GM18907 (cell line): ENCODE data around the gene ZNF641.
A peak's percentile ranks its signal among the peaks of the same experiment; 100 is the strongest.

Experiments
- ATAC-seq: cut with Tn5 transposase; IDR thresholded peaks from one replicate; pipeline ENCODE4 v1.9.1; 2021; ENCODE audit warnings: mild to moderate bottlenecking, moderate library complexity; ENCODE audit not compliant: unreplicated experiment

The ZNF641 gene

DNA sequence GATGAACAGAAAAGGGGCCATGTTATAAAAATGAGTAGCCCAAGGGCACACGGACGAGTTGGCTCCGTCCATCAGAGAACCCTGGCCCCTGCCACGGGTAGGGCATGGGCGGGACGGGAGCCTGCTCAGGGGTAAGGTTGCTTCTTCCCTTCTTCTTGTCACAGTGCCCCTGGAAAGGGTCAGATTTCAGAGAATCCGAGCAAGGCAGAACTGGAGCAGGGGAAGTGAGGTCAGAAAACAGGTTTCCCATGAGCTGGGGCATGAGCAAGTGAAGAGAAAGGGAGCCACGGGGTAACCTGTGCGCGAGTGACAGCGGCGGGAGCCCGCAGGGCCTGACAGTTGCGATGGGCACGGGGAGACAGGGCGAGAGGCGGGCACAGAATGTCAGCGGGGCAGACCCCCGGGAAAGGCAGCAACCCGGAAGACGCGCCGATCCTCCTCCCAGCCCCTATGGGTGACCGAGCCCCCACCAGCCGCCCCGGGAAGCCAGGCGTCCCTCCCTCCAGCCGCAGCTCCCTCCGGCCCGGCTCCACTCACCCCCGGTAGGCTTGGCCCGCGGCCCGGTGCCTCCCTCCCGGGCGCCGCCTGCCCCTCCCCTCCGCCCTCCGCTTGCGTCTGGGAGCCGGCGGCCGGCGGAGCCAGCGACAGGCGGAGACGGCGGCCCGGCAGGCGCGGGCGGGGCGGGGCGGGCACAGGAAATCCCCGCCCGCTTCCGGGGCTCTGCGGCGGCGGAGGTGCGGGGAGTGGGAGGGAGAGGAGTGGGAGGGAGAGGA, at the start of gene ZNF641:
TSS of gene ZNF641 (minus strand) at position 671 of the 773 bp plus-strand sequence. CDS start 2,829 bp downstream, outside the sequence.
- peak; percentile 87 for ATAC-seq

DNA sequence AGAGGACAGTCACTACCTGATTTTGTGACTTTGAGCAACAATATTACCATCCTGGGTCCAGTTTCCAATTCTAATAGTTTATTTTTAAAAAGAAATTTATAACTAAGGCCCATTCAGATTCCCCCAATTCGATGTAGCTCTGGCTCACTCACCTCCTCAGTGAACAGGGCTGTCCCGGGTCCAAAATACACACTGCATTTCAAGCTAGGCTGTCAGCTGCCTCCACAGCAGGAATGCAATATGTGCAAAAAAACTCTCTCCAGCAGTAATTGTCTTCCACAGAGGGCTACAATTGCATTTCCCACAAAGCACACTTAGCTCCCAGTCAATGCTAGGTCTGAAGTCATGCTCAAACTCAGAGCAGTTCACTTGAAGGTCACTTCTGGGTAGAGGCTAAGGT, 39.3 kb upstream of the ZNF641 start:
- no peak for ATAC-seq

DNA sequence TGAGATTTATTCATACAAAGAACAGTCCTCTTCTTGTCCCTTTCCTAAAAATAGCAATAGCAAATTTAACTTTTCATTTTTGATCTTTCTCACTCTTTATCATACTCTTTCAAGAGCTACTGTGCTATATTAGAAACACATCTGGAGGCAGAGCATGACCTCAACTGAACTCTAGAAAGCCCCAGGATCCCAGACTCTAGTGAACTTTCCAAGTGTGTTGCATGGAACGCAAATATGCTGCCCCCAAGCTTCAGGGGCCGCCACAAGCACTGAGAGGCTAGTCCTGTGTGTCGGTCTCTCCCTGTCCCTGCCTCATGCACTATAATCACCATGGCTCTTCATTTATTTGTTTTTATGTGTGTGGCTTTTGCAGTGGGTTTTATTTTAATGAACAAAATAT, 38.7 kb upstream of the ZNF641 start:
- ATAC-seq: no peak

DNA sequence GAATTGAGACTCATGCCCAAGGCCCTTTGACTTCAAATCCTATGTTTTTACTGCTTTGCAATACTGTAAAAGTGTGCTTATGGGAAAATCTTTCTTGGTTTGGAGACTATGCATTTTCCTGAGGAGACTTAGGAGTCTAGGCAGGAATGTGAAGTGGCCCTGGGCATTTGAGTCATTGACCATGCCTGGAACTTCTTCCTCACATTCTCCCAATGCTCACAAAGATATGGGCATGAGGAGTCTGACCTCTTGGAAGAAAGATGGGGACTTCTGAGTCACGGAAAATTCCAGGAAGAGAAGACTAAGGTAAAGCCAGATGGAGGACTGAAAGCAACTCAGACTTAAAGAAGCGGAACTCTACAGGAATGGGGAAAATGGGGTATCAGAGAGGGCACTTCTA, 38.2 kb upstream of the ZNF641 start:
- ATAC-seq: no peak

DNA sequence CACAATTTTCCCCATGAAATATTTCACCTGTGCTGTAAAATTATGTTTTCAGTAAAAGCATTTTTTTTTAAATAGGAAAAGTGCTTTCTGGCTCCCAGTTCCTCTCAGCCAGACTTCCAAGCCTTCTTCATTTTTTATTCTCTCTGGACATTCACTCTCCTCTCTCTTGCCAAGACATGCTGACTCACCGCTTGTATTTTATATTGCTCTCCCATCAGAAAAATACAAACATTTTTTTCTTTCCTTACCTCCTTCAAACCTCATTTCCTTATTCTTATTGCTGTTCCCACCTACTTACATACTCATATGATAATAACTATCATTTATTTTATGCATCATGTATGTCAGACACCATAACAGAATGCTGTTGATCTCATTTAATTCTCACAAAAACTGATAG, 37.7 kb upstream of the ZNF641 start:
- no peak for ATAC-seq

DNA sequence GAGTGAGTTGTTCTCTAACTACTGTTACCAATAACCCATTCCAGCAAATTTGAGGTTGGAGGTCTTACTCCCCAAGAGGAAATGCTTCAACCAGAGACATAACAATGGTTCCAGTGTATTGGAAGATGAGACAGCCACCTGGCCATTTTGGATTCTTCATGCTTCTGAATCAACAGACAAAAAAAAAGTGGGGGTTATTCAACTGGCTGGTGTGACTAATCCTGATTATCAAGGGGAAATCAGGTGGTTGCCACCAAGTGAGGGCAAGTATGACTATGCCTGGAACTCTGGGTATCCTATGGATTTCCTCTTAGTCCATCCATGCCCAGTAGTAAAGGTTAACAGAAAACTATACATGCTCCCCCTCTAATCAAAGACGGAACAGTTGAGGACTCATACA, 29.9 kb upstream of the ZNF641 start:
- no peak for ATAC-seq

DNA sequence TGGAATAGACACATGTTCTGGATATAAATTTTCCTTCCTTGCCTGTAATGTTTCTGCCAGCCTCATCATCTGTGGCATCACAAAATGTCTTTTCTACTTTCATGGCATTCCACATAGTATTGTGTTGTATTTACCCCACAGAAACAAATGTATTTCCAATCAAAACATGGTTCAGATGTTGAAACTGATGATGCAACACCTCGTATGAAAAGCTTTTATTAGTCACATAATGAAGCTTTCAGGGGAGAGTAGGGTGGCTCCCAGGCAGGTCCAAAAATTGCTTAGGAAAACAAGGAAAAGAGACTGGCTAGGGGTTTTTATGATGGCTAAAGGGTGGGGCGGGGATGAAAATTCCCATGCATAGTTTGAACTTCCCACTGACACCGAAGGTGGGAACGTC, 29.1 kb upstream of the ZNF641 start:
- ATAC-seq: no peak

DNA sequence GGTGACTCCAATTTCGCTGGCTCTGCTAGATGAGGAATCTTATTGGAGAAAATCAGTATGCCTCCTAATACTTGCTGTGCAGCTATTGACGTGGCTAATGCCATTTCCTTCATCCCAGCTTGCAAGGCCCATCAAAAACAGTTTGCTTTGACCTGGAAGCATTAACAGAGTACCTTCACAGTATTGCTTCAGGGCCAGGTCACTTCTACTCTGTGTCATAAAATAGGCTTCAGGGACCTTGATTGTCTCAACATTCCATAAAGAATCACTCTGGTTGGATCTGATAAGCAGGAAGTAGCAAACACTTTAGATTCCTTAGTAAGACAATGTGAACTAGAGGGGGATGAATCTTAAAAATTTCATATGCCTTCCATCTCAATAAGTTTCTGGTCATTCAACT, 26.9 kb upstream of the ZNF641 start:
- no peak for ATAC-seq

DNA sequence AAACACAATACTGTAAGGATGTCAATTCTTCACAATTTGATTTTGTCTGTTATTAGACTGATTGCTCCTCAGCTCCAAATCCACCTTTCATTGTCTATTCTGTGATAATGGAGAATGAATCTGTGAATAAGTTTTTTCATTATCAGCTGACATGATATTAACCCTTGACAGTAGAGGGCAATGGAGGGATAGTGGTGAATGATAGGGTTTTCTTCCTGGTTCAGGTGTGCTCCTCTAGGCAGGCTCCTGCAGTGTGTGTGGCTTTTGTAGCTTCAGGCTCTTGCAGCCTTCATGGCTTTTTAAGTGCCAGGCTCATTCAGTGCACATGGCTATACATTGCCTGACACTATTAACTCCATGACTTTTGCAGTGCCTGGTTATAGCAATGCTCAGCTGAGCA, 23.4 kb upstream of the ZNF641 start:
- ATAC-seq: no peak

DNA sequence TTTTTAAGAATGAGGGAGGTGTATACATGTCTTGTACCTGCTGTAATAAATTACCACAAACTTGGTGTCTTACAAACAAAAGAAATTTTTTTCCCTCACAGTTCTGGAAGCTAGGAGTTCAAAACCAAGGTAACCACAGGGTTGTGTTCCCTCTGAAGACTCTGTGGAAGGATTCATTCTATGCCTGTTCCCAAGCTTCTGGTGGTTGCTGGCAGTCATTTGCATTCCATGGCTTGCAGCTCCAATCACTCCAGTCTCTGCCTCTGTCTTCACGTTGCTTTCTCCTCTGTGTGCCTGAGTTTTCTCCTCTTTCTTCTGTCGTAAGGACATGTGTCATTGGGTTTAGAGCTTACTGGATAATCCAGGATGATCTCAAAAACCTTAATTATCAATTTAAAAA, 15.4 kb upstream of the ZNF641 start:
- ATAC-seq: no peak

DNA sequence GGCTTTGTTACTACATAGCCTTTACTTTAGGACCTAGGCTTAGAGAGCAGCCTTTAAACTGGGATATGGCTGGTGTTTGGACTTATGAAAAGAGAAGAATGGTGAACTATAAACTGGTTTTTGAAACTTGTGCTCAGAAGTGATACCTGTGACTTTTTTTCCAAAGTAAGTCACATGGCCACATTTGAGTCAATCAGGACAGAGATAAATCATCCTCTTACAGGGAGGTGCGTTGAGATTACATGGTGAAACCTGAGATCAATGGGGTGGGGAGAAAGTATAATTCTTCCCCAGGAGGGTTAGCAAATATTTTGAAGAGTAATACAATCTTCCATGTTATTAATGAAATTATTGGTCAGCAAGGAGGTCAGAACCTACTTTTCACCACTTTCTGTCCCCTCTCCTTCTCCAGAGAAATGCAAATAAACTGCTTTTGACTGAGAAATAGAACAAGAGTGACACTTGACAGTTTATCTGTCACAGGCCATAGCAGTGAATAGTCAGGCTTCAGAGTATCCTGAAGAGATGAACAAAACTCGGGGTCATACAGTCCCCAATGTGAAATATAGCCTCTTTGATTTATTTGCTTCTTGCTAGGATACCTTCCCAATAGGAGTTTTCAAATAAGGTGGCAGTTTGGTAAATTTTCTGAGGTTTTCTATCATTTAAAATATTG, 11.1 kb upstream of the ZNF641 start:
- ATAC-seq: no peak

DNA sequence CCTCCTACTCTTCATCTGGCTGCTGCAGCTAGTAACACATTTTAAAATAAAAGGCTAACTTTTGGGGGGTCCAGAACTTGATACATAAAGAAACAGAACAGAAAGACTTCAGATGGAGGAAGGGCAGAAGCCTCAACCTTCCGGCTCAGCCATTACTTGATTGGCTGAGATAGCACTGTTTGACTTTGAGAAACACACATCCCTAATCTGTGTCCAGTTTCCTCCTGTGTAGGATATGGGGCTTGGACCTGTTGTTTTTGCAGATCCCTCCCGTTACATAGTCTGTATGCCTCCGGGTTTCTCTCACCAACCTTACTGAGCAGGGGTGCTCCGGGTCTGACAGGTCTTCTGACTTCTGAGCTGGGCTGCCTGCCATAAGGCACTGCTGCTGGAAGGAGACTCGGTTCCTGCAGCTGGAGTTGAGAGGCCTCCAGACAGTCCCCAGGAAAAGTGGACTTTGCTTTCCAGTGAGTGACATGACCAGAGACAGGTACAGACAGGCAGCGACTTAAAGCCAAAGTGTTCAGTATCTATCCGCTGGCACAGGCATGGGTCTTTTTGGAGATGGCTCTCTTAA, 8.3 kb upstream of the ZNF641 start:
- no peak for ATAC-seq

DNA sequence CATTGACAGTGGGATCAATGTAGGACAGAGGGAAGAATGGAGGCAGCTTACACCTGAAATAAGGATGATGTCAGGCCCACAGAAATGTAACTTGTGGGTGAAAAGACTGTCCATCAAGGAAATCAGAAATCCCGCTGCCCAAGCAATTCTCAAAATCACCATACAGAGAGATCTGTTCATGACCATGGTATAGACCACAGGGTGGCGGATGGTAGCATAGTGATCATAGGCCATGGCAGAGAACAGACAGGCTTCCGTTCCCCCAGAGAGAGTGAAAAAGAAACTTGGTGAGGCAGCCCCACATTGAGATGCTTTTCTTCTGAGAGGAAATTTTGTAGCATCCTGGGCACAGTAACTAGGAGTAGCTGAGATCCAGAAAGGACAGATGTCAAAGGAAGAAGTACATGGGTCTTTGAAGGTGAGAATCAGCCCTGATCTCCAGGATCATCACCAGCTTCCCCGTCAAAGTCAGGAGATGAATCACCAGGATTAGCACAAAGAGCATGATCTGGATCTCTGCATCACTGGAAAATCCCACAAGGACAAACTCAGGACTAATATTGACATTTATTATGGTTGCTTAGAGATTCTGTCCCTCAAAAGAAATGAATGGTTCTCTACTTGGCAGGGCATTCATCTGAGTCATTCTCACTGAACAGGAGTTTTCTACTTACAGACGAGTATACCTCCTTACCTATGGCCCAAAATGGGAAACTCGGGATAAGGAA, 5.5 kb upstream of the ZNF641 start:
- ATAC-seq: no peak

DNA sequence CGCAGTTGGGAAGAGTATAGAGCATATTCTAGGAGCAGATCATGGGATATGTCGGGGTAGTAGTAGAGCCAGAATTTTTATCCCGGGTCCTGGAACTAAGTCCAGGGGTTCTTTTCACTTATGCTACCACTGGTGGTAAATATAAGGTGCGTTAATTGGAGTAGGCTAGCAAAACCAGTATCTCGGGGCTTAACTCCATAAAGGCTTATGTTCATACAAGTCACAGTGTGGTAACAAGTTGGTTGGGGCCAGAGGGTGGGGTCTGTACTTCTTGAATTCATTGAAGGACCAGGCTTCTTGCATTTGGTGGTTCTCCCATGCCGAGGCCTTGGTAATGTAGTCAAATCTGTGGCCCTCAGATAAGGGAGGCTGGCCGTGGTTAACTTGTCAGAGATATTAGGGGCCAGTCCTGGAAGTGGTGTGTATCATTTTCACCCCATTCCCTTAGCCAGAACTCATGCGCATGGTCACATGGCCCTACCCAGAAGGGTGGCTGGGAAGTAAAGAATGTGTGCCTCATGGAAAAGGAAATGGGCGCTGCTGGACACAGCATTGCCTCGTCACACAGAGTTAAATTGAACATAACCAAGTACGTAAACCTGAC, 1.5 kb upstream of the ZNF641 start:
- ATAC-seq: no peak

DNA sequence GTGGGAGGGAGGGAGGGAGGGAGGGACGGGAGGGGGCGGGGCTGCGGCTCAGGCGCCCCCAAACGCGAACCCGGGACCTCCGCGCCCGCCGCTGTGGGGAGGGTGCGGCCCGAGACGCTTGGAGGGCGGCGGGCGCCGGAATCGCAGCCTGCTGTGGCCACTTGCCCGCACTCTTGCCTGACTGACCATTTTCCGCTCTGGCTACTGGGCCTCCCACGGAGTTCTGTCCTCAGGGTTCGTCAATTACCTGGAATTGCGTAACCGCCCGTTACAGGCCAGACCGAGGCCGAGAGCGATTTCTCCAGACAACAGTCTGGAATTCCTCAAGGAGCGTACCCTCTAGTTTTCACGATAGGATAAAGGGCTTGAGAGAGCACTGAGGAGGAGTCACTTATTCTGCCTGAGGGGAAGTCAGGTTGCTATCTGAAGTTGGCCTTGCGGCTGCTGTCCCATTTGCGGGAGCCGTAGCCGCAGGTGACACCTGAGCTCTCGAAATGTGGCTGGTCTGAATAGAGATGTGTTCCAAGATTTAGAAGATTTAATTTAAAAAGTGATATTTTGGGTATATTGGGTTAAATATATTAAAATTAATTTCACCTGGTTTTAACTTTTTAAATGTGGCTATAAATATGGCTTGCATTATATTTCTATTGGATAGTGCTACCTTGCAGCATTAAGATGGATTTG, 446 bp upstream of the ZNF641 start:
- ATAC-seq: peak; percentile 58

DNA sequence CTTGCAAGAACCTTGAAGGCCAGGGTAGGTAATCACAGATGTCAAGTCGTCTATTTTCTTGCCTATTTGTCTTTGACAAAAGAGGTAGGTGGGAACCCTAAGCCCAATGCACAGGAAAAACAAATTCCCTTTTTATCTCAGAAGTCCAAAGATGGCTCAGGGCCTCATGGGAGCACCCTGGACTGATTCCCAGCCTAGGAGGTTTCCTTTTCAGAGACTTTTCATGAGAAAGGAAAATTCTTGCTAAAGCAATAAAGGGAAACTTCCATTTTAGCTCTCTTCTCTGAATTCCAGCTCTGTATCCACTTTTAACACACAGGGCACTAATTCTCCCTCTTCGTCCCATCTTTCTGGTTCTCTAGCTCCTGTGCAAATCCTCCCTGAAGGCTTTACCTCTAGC, 1.2 kb downstream of the ZNF641 start:
- ATAC-seq: no peak

DNA sequence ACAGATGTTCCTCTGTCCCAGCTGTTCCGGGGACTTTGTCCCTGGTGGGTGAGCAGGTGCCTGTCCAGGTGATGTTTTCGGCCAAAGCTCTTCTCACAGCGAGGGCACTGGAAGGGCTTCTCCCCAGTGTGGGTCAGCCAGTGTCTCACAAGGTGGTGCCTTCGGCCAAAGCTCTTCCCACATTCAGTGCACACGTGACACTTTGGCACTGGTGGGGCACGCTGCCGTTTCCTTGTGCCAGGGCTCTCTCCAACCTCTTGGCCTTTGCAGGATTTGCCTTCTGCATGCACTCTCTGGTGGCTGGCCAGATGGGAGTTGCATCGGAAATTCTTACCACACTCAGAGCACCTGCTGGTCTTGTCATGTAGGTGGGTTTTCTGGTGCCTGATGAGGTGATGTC, 7.7 kb downstream of the ZNF641 start:
- ATAC-seq: no peak

DNA sequence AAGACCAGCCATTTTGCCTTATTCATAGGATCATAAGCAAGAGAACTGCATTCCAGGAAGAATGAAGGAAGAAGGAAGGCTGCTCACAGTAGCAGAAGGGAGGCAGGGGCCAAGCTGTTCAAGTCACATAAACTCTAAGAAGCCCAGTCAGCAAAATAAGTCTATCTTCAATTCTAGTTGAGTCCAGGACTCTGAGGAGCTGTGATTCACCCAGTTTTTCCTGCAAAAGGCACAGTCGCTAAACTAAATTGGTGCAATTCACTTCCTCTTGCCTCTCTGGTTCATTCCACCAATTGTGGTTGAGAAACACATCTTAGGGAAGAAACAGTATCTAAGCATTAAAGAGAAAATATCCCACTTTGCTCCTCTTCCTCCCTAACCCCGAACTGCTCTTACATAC, 9.8 kb downstream of the ZNF641 start:
- no peak for ATAC-seq

DNA sequence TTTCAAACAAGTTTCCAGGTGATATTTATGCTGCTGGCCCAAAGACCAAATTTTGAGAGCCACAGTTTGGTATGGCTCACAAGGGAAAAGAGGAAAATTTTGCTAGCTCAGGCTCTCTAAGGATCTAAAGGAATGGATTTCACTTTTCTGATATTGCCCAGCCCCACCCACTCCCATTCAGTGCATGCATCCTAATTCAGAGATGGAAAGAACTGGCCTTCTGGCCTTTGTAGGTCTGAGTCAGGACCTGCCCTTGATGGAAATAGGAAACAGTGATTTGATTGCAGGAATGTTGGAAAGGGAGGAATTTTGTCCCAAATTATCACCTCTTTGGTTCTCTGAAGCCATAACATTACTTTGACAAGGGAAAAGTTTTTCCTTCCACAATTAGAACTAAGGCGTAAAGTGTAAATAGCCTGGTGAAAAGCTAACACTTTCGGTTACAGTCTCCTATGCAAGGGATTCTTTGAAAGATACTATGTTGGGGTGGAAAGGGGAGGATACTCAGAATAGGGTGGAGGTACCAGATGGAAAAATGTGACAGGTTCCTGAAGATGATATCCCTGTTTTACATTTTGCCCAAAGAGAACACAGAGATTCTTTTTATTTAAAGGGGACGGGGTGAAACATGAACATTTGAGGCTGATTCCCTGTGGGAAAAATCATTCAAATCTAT, 11.1 kb downstream of the ZNF641 start:
- no peak for ATAC-seq

DNA sequence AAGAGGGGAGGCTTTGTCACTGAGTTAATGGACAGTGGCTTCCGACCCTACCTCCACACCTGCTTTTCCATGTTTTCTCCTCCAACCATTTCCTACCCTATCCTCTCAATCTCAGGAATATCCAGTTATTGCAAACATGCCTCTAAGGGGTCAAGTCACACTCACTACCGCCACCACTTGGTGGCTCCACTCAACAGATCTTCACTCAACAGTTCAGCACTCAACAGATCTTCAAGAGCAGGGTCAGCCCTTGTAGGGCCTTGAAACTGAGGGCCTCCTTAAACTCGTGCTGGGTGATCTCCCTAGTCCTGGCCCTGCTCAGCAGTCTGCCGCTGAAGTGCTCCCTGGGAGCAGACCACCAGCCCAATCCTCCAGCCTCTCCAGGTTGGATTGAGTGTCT, 14.2 kb downstream of the ZNF641 start:
- ATAC-seq: no peak
